ENCODE measurements around the gene FOXS1.

DNA sequence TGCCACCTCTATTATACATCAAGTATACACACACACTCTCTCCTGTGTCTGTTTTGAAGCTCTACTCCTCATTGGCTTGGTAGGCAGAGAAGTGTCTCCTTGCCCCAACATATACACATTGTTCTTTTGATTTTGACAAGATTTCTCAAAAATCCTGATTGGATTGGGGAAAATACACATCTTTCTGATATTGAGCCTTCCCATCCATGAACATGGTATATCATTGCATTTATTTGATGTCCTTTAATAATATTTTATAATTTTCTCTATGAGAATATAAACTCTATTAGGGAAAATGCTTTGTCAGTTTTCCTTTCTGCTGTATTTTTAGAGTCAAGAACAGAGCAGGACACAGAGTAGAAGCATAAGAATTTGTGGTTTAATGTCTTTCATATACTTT lies 32.3 kb upstream of the FOXS1 start:
- TF ChIP-seq, protein P1, sequence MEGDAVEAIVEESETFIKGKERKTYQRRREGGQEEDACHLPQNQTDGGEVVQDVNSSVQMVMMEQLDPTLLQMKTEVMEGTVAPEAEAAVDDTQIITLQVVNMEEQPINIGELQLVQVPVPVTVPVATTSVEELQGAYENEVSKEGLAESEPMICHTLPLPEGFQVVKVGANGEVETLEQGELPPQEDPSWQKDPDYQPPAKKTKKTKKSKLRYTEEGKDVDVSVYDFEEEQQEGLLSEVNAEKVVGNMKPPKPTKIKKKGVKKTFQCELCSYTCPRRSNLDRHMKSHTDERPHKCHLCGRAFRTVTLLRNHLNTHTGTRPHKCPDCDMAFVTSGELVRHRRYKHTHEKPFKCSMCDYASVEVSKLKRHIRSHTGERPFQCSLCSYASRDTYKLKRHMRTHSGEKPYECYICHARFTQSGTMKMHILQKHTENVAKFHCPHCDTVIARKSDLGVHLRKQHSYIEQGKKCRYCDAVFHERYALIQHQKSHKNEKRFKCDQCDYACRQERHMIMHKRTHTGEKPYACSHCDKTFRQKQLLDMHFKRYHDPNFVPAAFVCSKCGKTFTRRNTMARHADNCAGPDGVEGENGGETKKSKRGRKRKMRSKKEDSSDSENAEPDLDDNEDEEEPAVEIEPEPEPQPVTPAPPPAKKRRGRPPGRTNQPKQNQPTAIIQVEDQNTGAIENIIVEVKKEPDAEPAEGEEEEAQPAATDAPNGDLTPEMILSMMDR (IDR thresholded peaks at IDR 0.05; ENCODE audit: insufficient read depth, low read depth, low read length), result no peak
- TF ChIP-seq EZH2 (IDR thresholded peaks at IDR 0.05; ENCODE audit: insufficient read depth, low read length), result no peak
